Activated T-cell treated with anti-CD3 and anti-CD28 coated beads for 24 hours (primary cell): Measurements from ENCODE around the gene C17orf67.

ENCODE experiments used
- DNase-seq: peaks from one replicate; pipeline ENCODE4 v3.0.0-alpha.2; 2020; ENCODE audit warnings: low read depth

The C17orf67 gene

DNA sequence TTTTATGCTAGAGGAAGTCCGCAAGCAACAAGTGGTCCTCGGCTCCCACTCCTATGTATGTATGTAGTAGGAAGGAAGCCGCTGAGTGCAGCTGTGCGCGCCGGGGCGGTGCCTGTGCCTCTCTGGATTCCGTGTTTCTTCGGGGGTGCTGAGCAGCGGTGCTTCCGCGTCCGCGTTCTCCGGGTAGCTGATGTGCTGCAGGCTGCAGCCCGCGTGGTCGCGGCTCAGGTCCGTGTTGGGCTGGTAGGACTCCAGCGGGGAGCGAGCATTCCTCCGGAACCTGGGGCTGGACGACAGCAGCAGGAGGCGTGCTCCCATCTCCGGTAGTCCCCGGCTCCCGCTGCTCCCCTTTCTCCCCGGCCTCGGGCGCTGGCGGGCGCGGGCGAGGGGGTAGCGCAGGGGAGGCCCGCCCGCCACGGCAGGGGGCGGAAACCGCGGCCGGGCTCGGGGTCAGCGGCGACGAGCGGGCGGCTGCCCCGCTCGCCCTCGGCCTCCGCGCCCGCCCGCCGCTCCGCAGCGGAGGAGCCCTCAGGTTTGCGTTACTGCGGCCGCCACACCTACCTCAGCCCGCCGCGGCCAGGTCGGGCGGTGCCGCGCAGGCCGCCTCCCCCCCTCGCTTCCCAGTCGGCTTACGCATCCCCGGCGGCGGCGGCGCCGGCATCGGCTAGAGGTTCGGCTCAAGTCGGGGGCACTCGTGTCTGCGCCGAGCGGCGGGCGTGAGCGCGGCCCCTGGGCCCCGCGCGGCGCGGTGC, 487 bp downstream of the C17orf67 start:
- peak; percentile 51 for DNase-seq

GRCh38 chr17:56832446-56832845, 1.3 kb downstream of the C17orf67 start:
- DNase-seq: no peak

- DNase-seq: no peak
These were observed 2.2 kb downstream of the C17orf67 start for GRCh38 chr17:56831369-56832095.

- no peak for DNase-seq
These were observed 2.9 kb downstream of the C17orf67 start for GRCh38 chr17:56830726-56831368.

- DNase-seq: no peak
These were observed 6.9 kb downstream of the C17orf67 start for GRCh38 chr17:56826611-56827414.

- no peak for DNase-seq
These were observed 9.2 kb downstream of the C17orf67 start for GRCh38 chr17:56824503-56824902.

DNA sequence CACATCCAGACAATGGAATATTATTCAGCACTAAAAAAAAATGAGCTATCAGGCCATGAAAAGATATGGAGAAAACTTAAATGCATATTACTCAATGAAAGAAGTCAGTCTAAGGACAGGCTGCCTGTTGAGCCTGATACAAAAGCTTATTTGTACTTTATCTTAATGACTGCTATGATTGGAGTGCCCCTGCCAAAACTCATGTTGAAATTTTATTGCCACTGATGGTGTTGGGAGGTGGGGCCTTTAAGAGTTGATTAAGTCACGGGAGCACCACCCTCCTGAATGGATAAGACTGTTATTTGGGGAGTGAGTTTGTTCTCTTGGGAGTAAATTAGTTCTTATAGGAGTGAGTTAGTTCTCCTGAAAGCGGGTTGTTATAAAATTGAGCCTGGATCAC, 9.9 kb downstream of the C17orf67 start:
- DNase-seq: no peak

DNA sequence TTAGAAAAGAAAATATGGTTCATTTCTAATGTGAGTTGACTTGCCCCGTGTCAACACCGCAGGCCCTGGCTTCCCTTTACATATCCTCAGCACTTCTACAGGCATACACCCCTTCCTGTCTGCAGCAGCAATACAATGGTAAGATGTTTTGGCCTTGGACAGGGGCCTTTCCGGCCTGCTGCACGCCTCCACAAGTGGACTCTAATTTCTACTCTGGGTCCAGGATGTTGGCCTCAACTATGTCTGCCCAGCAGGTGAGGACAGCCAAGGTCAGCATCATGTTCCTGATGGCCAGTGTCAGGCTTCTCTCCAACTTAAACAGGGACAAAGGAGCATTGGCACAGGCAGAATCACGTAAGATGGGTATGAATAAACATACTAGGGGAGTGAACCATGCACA, 11.0 kb downstream of the C17orf67 start:
- no peak for DNase-seq

GRCh38 chr17:56821847-56822534, 11.7 kb downstream of the C17orf67 start:
- DNase-seq: no peak

DNA sequence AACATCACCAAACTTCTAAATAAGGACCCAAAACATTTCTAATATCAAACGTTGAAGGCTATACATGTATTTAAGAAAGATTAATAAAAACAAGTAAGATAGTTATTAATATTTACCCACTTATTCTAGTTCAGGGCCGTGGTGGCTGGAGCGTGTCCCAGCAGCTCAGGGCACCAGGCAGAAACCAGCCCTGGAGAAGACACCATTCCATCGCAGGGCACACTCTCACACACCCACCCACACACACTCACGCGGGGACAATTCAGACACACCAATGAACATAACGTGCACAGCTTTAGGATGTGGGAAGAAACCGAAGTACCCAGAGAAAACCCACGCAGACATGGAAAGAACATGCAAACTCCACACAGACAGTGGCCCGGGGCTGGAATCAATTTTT, 13.5 kb downstream of the C17orf67 start:
- DNase-seq: no peak

DNA sequence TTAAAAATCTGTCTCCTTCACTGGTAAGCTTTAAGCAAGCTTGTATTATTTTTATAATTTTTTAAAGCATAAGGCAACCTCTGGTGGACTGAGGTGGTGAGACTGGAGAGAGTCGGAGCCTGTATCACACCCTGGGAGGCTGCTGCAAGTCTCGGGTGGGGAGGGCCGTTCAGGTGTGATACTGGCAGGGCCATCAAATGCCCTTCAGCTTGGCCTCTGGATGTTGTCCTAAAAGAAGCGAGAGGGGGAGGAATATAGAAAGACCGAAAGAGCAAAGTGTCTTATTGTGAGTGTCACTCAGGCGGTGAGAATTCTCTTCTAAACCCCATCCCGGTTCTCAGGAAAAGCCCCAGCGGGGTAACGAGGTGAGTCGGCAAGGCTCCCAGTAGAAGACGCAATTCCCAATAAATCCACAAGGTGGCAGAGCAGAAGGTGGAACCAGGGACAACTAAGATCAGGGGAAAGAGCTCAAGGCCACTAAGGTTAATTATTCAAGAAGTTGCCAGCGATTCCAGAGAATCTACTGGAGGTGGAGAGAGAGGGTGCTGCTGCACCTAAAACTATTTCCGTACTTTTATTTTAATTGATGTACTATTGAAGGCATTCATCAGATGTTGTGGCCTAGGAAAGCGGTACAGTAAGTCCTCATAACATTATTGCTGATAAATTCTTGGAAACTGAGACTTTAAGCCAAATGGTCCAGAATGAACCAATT, 14.1 kb downstream of the C17orf67 start:
- DNase-seq: peak; percentile 65

DNA sequence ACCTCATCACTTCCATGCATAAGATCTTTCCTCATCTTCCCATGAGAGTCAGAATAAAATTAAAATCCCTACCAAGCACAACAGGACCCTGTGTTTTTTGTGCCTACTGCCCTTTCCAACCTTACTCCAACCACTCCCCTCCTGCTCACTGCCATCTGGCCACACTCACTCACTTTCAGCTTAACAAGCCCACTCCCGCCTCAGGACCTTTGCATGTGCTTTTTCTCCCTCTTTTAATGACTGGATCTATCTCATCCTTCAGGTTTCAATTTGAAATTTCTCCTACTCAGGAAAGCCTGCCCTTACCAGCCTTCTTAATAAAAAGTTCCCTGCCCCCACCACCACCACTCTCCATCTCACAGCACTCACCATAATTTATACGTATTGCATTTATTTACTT, 14.7 kb downstream of the C17orf67 start:
- no peak for DNase-seq

DNA sequence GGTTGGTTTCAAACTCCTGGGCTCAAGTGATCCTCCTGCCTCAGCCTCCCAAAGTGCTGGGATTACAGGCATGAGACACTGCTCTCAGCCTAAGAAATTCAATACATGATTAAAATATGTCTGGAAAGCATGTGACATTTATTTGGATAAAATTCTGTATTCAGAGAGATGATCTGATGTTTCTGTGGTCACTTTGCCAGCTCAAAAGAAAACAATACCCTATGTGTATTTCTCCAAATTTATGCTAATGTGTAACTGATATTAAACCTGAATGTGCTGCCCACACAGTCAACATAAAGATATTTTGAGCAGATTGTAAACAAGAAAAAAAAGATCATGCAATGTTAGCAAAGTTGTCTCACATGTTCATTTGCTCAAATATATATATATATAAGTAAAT, 16.7 kb downstream of the C17orf67 start:
- no peak for DNase-seq

DNA sequence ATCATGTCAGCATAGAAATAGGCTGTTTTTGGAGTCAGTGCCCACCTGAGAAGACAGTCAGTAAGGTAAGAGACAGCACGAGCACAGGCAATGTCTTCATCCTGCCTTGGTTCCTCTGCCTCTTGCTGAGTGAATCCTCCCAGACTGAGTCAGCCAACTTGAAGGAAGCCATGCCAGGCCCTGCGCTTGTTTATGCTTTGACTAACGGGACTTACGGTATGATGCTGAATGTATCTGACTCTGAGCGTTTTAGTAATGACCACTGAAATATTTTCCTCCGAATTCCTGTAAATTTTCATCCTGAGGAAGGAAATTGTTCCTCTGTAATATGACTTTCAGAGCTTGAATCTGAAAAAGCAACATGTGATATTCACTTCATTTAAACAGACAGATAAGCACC, 18.0 kb downstream of the C17orf67 start:
- DNase-seq: no peak

DNA sequence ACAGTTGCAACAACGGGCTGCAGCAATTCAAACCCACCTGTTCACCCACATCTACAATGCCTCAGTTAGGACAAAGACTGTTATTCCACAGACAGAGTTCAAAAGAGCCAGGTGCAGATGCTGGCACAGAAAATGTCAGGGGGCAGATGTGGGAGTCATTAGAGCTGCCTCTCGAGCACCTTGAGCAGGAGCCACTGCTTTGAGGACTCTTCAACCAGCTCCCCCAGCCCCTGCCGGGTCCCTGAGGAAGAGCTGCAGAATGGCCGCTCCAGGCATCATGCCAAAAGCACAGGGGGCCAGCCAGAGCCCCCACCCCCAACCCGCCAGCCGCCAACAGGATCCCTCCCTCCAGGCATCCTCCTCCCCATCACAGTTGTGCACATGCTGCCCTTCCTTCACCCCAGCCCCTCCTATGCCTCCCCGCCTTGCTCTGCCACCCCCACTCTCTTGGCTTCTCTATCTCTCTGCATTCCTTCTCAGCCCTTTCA, 20.8 kb downstream of the C17orf67 start:
- no peak for DNase-seq

GRCh38 chr17:56810891-56811775, 22.6 kb downstream of the C17orf67 start:
- DNase-seq: no peak

- DNase-seq: no peak
These were observed 23.4 kb downstream of the C17orf67 start for GRCh38 chr17:56810343-56810742.

- no peak for DNase-seq
These were observed 23.9 kb downstream of the C17orf67 start for GRCh38 chr17:56809820-56810179.

DNA sequence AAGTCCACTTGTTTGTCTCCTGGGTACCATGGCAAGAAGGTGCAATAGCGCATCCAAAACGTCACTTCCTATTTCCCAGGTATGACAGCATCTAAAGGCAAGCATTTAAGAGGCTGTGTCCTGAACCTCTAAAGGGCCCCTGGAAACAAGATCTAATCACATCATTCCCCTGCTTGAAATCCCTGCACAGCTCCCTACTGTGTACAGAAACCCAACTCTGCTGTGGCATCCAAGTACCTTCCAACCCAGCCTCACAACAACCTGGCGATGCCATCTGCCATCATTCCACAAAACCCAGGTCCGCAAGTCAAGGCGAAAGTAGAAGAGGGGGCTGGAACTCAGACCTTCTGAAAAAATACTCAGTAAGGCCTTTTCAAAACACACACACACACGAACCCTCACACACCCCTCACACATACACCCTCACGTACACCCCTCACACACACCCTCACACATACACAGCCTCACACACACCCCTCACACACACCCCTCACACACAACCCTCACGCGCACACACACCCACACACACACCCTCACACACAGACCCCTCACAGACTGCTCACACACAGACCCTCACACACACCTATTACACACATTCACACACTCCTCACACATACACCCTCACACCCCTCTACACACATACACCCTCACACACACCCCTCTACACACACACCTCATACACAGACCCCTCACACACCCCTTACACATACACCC, 24.5 kb downstream of the C17orf67 start:
- no peak for DNase-seq
